HG02571 (cell line): Measurements from ENCODE around the gene CARS2.
"Not testable (repeated sequence)": the region's sequence is repeated elsewhere in the genome, so short reads cannot be mapped to it uniquely, and the experiment has no call there.

Source experiments
- ATAC-seq: cut with Tn5 transposase; IDR thresholded peaks from one replicate; pipeline ENCODE4 v1.9.1; 2021; ENCODE audit warnings: mild to moderate bottlenecking, moderate library complexity; ENCODE audit not compliant: unreplicated experiment

Gene CARS2

GRCh38 chr13:110705826-110706569 is at the start of gene CARS2:
TSS of gene CARS2 (minus strand) at chr13:110706116. CDS start at chr13:110706093, 23 bp downstream.
- peak; percentile 94 for ATAC-seq

- ATAC-seq, result no peak
Observed at GRCh38 chr13:110748271-110748670, 42.4 kb upstream of the CARS2 start.

GRCh38 chr13:110746438-110746837 is 40.5 kb upstream of the CARS2 start:
- ATAC-seq, result no peak

GRCh38 chr13:110743687-110744086 is 37.8 kb upstream of the CARS2 start:
- no peak for ATAC-seq

- no peak for ATAC-seq
Observed at GRCh38 chr13:110737555-110737954, 31.6 kb upstream of the CARS2 start.

GRCh38 chr13:110734561-110734960 is 28.6 kb upstream of the CARS2 start:
- ATAC-seq, result no peak

GRCh38 chr13:110731072-110731471 is 25.2 kb upstream of the CARS2 start:
- ATAC-seq, result no peak

- no peak for ATAC-seq
Observed at GRCh38 chr13:110726726-110727125, 20.8 kb upstream of the CARS2 start.

GRCh38 chr13:110726153-110726552 is 20.2 kb upstream of the CARS2 start:
- not testable (repeated sequence) for ATAC-seq

- ATAC-seq, result no peak
Observed at GRCh38 chr13:110723598-110723997, 17.7 kb upstream of the CARS2 start.

- ATAC-seq, result no peak
Observed at GRCh38 chr13:110722971-110723370, 17.1 kb upstream of the CARS2 start.

- no peak for ATAC-seq
Observed at GRCh38 chr13:110719036-110719710, 13.3 kb upstream of the CARS2 start.

GRCh38 chr13:110716247-110716515 is 10.3 kb upstream of the CARS2 start:
- no peak for ATAC-seq

GRCh38 chr13:110715395-110716246 is 9.7 kb upstream of the CARS2 start:
- peak; percentile 45 for ATAC-seq

GRCh38 chr13:110714797-110715394 is 9.0 kb upstream of the CARS2 start:
- no peak for ATAC-seq

- no peak for ATAC-seq
Observed at GRCh38 chr13:110713981-110714796, 8.3 kb upstream of the CARS2 start.

- no peak for ATAC-seq
Observed at GRCh38 chr13:110713642-110713952, 7.7 kb upstream of the CARS2 start, which contains the start of gene ING1. TSS of gene ING1 (plus strand) at chr13:110713700. CDS start at chr13:110714150, 450 bp downstream.

GRCh38 chr13:110712849-110713641 is 7.1 kb upstream of the CARS2 start:
- ATAC-seq, result peak; percentile 47

GRCh38 chr13:110712081-110712848 is 6.3 kb upstream of the CARS2 start:
- ATAC-seq, result peak; percentile 28
